ENCODE results near the gene NUP58.
A peak's percentile ranks its signal among the peaks of the same experiment; 100 is the strongest.

Gene NUP58

DNA sequence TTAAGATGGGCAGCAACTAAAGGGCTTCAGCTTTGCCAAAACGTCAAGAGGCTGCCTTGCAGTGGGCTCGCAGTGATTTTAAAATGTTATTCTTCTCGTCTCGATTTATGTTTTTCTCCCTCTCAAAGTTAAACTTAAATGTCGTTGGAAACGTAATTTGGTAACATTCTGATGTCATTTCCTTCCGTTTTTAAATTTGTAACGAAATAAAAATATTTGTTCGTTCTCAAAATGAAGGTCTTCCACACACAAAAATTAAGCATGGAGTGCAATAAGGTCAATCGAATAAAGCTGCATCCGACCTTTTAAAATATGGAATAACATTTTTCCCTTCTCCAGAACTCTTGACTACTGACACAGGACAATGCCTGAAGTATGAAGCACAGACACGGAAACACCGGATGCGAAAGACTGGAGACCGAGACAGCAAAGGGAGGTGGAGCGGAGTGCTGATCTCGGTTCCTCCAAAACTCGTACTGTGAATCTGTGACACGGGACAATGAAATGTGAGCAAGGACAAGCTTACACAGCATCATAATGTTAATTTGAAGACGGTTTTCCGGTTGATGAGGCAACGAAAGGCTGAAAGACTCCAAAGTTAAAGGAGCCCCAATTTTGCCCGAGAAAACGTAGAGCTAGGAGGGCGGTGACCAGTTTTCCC is 15.0 kb upstream of the NUP58 start:
- Mint-ChIP-seq H3K4me1 (peaks cover 17% of the 10 kb centered on the region), H3K27me3 (ENCODE audit: low read depth) (peaks cover 3% of the 10 kb centered on the region), H3K9me3 (no peaks in the 10 kb centered on the region), H3K36me3 (ENCODE audit: low read depth) (no peaks in the 10 kb centered on the region), H3K27ac (peak overlapping the region; percentile 88 to 93 (median 92)), H3K4me3 (peak overlapping the region; percentile 97 to 98 (median 97))
- TF ChIP-seq, protein P1, sequence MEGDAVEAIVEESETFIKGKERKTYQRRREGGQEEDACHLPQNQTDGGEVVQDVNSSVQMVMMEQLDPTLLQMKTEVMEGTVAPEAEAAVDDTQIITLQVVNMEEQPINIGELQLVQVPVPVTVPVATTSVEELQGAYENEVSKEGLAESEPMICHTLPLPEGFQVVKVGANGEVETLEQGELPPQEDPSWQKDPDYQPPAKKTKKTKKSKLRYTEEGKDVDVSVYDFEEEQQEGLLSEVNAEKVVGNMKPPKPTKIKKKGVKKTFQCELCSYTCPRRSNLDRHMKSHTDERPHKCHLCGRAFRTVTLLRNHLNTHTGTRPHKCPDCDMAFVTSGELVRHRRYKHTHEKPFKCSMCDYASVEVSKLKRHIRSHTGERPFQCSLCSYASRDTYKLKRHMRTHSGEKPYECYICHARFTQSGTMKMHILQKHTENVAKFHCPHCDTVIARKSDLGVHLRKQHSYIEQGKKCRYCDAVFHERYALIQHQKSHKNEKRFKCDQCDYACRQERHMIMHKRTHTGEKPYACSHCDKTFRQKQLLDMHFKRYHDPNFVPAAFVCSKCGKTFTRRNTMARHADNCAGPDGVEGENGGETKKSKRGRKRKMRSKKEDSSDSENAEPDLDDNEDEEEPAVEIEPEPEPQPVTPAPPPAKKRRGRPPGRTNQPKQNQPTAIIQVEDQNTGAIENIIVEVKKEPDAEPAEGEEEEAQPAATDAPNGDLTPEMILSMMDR (IDR thresholded peaks at IDR 0.05; ENCODE audit: unreplicated experiment in 3 of 3), result no peak

DNA sequence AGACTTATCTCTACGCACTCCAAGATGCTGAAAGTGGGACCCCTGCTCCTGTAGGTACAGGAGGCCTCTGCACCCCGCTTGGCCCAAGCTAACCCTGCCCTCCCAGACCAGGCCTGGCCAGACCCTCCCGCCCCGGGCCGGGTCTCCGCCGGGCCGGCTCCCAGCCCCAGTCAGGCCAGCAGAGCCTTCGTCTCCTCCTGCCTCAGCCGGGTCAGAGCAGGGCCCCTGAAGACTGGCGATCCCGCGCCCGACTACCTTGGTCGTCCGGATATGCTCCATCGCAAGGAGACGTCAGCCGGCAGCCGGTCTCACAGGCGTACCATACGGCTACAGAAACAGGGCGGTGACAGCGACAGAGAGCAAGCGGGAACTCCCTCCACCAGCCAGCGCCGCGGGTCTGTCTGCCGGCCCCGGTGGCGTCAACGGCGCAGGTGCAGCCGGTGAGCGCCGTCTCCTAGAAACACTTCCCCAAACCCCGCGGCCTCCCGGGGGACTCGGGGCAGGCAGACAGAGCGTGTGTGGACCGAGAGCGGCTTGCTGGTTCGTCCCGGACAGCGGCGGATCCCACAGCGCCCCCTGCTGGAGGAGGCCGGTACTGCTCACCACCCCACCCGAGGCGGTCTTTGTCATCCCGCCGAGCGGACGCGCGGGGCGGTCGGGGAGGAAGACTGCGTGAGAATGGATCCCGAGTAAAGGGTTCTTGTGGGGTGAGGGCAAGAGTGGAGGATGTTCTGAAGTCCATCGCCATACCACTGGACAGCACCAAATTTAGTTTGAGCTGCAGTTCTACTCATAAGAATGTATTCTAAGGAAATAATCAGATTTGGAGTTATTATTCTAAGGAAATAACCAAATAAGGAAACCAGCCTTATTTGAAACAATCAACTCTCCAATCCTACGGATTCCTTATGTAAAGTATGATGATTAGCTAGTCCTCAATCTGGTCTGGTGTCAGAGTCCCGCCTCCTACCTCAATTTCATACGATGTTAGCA is 14.2 kb upstream of the NUP58 start, which contains the start of gene MTMR6:
Gene MTMR6, minus strand, starts transcription at position 520 of the 993 bp plus-strand sequence. Its CDS starts 241 bp downstream, at position 279.
- Mint-ChIP-seq H3K9me3 (no peaks in the 10 kb centered on the region), H3K4me1 (peaks cover 21% of the 10 kb centered on the region), H3K27me3 (ENCODE audit: low read depth) (peaks cover 4% of the 10 kb centered on the region), H3K4me3 (peak within 1 kb of the TSS; percentile 97 to 98 (median 97)), H3K27ac (peak within 1 kb of the TSS; percentile 88 to 95 (median 93)), H3K36me3 (ENCODE audit: low read depth) (no peaks in the 10 kb centered on the region)
- TF ChIP-seq, protein P1 (IDR thresholded peaks at IDR 0.05; ENCODE audit: unreplicated experiment in 3 of 3), result peak; percentile 100

DNA sequence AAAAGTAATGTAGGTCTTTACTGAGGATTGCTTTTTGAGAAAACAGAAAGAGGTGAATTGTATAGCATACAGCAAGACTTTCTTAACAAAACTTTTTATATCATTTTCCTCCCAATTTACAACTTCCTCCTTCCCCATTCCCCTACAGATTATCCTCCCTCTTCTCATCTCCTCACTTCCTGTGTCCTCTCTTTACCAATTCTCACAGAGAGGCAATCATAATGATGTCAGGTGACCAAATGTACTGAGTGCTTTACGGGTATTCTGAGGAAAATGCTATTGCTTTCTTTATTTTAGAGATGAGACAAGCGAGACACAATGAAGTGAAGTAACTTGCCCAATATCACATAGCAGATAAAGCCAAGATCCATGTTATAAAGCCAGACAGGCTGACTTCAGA is 12.5 kb upstream of the NUP58 start:
- Mint-ChIP-seq H3K27me3 (ENCODE audit: low read depth) (peaks cover 4% of the 10 kb centered on the region), H3K9me3 (no peaks in the 10 kb centered on the region), H3K27ac (peak overlapping the region in 1 of 3 experiments; percentile 42), H3K4me1 (peaks cover 22% of the 10 kb centered on the region), H3K4me3 (peak overlapping the region in 2 of 3 experiments; percentile 38 to 63), H3K36me3 (ENCODE audit: low read depth) (no peaks in the 10 kb centered on the region)
- TF ChIP-seq, protein P1 (IDR thresholded peaks at IDR 0.05; ENCODE audit: unreplicated experiment in 3 of 3), result no peak

DNA sequence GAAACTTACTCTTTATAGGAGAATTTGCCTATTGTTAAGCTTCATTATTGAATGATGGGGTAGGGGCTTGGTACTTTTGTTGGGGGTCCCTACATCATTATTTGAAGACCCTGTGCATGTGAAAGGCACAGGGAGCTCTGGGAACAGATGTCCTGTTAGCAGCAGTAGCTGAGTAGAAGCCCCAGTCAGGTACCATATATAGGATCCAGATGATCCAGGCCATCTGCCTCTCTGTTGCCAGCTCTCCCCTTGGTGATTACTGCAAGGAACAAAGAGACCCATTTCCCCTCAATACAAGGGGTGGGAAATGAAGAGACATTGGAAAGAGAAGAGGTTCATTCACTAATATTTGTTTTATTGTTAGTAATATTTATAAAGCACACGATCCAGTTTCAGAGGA is 9.7 kb upstream of the NUP58 start:
- Mint-ChIP-seq H3K27ac (peak overlapping the region; percentile 20 to 78 (median 23)), H3K9me3 (no peaks in the 10 kb centered on the region), H3K4me3 (no peak overlapping the region), H3K4me1 (peaks cover 5% of the 10 kb centered on the region), H3K36me3 (ENCODE audit: low read depth) (no peaks in the 10 kb centered on the region), H3K27me3 (ENCODE audit: low read depth) (peaks cover 8% of the 10 kb centered on the region)
- TF ChIP-seq, protein P1 (IDR thresholded peaks at IDR 0.05; ENCODE audit: unreplicated experiment in 3 of 3), result no peak

DNA sequence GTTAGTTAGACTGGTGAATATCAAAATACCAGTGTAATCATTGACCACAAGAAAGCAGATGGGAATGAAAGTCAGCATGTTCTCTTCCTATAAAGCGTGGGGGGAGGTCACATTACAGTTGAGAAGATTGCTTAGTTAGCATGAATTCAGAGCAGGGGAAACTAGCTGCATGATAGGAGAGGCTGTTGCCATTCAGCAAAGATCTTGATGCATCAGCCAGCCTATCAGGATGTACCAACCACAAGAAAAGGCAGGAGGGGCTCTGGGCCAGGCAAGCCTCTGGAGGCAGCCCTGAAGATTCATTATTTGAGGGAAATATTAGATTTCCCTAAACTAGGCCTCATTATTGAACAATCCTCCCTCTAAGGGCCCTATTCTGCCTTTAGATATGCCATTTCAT is 9.1 kb upstream of the NUP58 start:
- H3K4me3 Mint-ChIP-seq, result no peak overlapping the region
- TF ChIP-seq, protein P1 (IDR thresholded peaks at IDR 0.05; ENCODE audit: unreplicated experiment in 3 of 3), result no peak
- H3K27ac Mint-ChIP-seq, result peak overlapping the region; percentile 20 to 78 (median 23)
- peaks cover 5% of the 10 kb centered on the region for H3K4me1 Mint-ChIP-seq
- peaks cover 12% of the 10 kb centered on the region for H3K27me3 Mint-ChIP-seq (ENCODE audit: low read depth)
- H3K36me3 Mint-ChIP-seq (ENCODE audit: low read depth), result no peaks in the 10 kb centered on the region
- H3K9me3 Mint-ChIP-seq, result no peaks in the 10 kb centered on the region

Data from nephron (organoid).